IPS-18a (cell line): ENCODE results near the gene GNG7.
A peak's percentile ranks its signal among the peaks of the same experiment; 100 is the strongest.

Experiments used
- H3K27ac ChIP-seq: one replicate; pipeline ENCODE4 v1.5.1; 2013; ENCODE audit warnings: low read length
- H3K27me3 ChIP-seq: one replicate; pipeline ENCODE4 v1.6.1; 2013; ENCODE audit warnings: mild to moderate bottlenecking, low read length; ENCODE audit not compliant: control insufficient read depth, insufficient read depth
- H3K36me3 ChIP-seq: one replicate; pipeline ENCODE4 v1.6.1; 2013; ENCODE audit warnings: low read depth, low read length; ENCODE audit not compliant: control insufficient read depth
- H3K4me1 ChIP-seq: one replicate; pipeline ENCODE4 v1.6.1; 2013; ENCODE audit warnings: low read depth, low read length; ENCODE audit not compliant: control insufficient read depth
- H3K4me3 ChIP-seq: one replicate; pipeline ENCODE4 v1.5.1; 2013; ENCODE audit warnings: low read length
- H3K9ac ChIP-seq: one replicate; pipeline ENCODE4 v1.6.1; 2013; ENCODE audit warnings: mild to moderate bottlenecking, low read length, moderate library complexity
- H3K9me3 ChIP-seq: one replicate; pipeline ENCODE4 v1.6.1; 2013; ENCODE audit warnings: low read depth, low read length; ENCODE audit not compliant: control insufficient read depth

Gene GNG7

GRCh38 chr19:2701361-2702169 is 929 bp downstream of the GNG7 start:
- peak overlapping the region; percentile 72 for H3K4me3 ChIP-seq
- peaks cover 21% of the 10 kb centered on the region for H3K27me3 ChIP-seq
- no peaks in the 10 kb centered on the region for H3K36me3 ChIP-seq
- no peak overlapping the region for H3K27ac ChIP-seq
- H3K4me1 ChIP-seq: peaks cover 9% of the 10 kb centered on the region
- no peaks in the 10 kb centered on the region for H3K9me3 ChIP-seq
- no peak overlapping the region for H3K9ac ChIP-seq

GRCh38 chr19:2700660-2701360 is 1.7 kb downstream of the GNG7 start:
- H3K27ac ChIP-seq: no peak overlapping the region
- peak overlapping the region; percentile 72 for H3K4me3 ChIP-seq

GRCh38 chr19:2699413-2700140 is 2.9 kb downstream of the GNG7 start:
- H3K36me3 ChIP-seq: no peaks in the 10 kb centered on the region
- no peaks in the 10 kb centered on the region for H3K9me3 ChIP-seq
- H3K4me1 ChIP-seq: peaks cover 9% of the 10 kb centered on the region
- H3K9ac ChIP-seq: no peak overlapping the region
- H3K4me3 ChIP-seq: no peak overlapping the region
- no peak overlapping the region for H3K27ac ChIP-seq
- H3K27me3 ChIP-seq: peaks cover 21% of the 10 kb centered on the region

More at GRCh38 chr19:2700660-2701360, 1.7 kb downstream of the GNG7 start:
- H3K36me3 ChIP-seq: no peaks in the 10 kb centered on the region
- H3K27me3 ChIP-seq: peaks cover 21% of the 10 kb centered on the region
- H3K9me3 ChIP-seq: no peaks in the 10 kb centered on the region
- no peak overlapping the region for H3K9ac ChIP-seq
- H3K4me1 ChIP-seq: peaks cover 9% of the 10 kb centered on the region

- Histone ChIP-seq H3K36me3 (no peaks in the 10 kb centered on the region), H3K9ac (no peak overlapping the region), H3K4me3 (no peak overlapping the region), H3K27ac (no peak overlapping the region), H3K27me3 (no peaks in the 10 kb centered on the region), H3K9me3 (no peaks in the 10 kb centered on the region), H3K4me1 (no peaks in the 10 kb centered on the region)
These were observed 8.3 kb downstream of the GNG7 start for GRCh38 chr19:2694196-2694595.

- Histone ChIP-seq H3K27ac (no peak overlapping the region), H3K4me1 (no peaks in the 10 kb centered on the region), H3K9ac (no peak overlapping the region)
These were observed 8.9 kb downstream of the GNG7 start for GRCh38 chr19:2693492-2694160.

GRCh38 chr19:2691951-2692350 is 10.5 kb downstream of the GNG7 start:
- no peak overlapping the region for H3K9ac ChIP-seq
- no peak overlapping the region for H3K27ac ChIP-seq
- no peaks in the 10 kb centered on the region for H3K4me1 ChIP-seq
- H3K4me3 ChIP-seq: no peak overlapping the region
- no peaks in the 10 kb centered on the region for H3K9me3 ChIP-seq
- no peaks in the 10 kb centered on the region for H3K27me3 ChIP-seq
- H3K36me3 ChIP-seq: no peaks in the 10 kb centered on the region

More at GRCh38 chr19:2693492-2694160, 8.9 kb downstream of the GNG7 start:
- Histone ChIP-seq H3K4me3 (no peak overlapping the region), H3K36me3 (no peaks in the 10 kb centered on the region), H3K27me3 (no peaks in the 10 kb centered on the region), H3K9me3 (no peaks in the 10 kb centered on the region)

- Histone ChIP-seq H3K27me3 (no peaks in the 10 kb centered on the region), H3K36me3 (no peaks in the 10 kb centered on the region), H3K9ac (no peak overlapping the region), H3K4me1 (no peaks in the 10 kb centered on the region), H3K27ac (no peak overlapping the region), H3K9me3 (no peaks in the 10 kb centered on the region), H3K4me3 (no peak overlapping the region)
These were observed 11.6 kb downstream of the GNG7 start for GRCh38 chr19:2690856-2691255.

GRCh38 chr19:2686360-2686759 is 16.1 kb downstream of the GNG7 start:
- no peak overlapping the region for H3K27ac ChIP-seq
- no peaks in the 10 kb centered on the region for H3K27me3 ChIP-seq
- H3K4me3 ChIP-seq: no peak overlapping the region
- H3K36me3 ChIP-seq: no peaks in the 10 kb centered on the region
- no peak overlapping the region for H3K9ac ChIP-seq
- H3K4me1 ChIP-seq: no peaks in the 10 kb centered on the region
- no peaks in the 10 kb centered on the region for H3K9me3 ChIP-seq

- Histone ChIP-seq H3K27me3 (no peaks in the 10 kb centered on the region), H3K9ac (no peak overlapping the region), H3K27ac (no peak overlapping the region), H3K9me3 (no peaks in the 10 kb centered on the region), H3K36me3 (no peaks in the 10 kb centered on the region), H3K4me1 (no peaks in the 10 kb centered on the region), H3K4me3 (no peak overlapping the region)
These were observed 17.2 kb downstream of the GNG7 start for GRCh38 chr19:2685204-2685704.

GRCh38 chr19:2683430-2684003 is 19.0 kb downstream of the GNG7 start:
- H3K27ac ChIP-seq: no peak overlapping the region
- H3K9ac ChIP-seq: no peak overlapping the region
- no peaks in the 10 kb centered on the region for H3K4me1 ChIP-seq
- no peaks in the 10 kb centered on the region for H3K9me3 ChIP-seq
- H3K36me3 ChIP-seq: no peaks in the 10 kb centered on the region
- no peaks in the 10 kb centered on the region for H3K27me3 ChIP-seq
- no peak overlapping the region for H3K4me3 ChIP-seq

GRCh38 chr19:2680808-2681207 is 21.7 kb downstream of the GNG7 start:
- Histone ChIP-seq H3K9ac (no peak overlapping the region), H3K4me1 (no peaks in the 10 kb centered on the region), H3K4me3 (no peak overlapping the region), H3K27ac (no peak overlapping the region), H3K9me3 (no peaks in the 10 kb centered on the region), H3K27me3 (no peaks in the 10 kb centered on the region), H3K36me3 (no peaks in the 10 kb centered on the region)
